ENCODE results near the gene BRD9. TPM values are rescaled to one million over a fixed set of nuclear protein-coding genes. Genes with fewer than 3 reads are reported as not detected.
"Not testable (repeated sequence)": the region's sequence is repeated elsewhere in the genome, so short reads cannot be mapped to it uniquely, and the experiment has no call there.

The BRD9 gene
- total RNA-seq, 1 donor from 2014 or later, result 43.7 TPM

DNA sequence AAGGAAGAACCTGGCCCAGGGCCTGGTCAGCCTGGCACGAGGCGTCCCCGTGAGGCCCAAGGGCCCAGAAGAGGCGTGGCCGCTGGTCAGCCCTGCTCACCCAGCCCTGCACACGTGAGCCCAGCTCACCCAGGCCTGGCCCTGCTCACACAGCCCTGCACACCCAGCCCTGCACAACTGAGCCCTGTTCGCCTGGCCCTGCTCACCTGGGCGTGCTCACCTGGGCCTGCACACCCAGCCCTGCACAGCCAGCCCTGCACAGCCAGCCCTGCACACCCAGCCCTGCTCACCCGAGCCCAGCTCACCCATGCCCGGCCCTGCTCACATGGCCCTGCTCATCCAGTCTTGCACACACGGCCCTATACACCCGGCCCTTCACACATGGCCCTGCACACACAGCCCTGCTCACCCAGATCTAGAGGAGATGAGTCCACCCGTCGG is 43.9 kb downstream of the BRD9 start:
- H3K4me3 ChIP-seq (ENCODE audit: insufficient read depth, low read depth, low read length), result no peak overlapping the region
- no peak overlapping the region for H2AFZ ChIP-seq (ENCODE audit: low read depth, low read length)
- H3K4me3 Mint-ChIP-seq (ENCODE audit: unreplicated experiment), result no peak overlapping the region
- peaks cover 12% of the 10 kb centered on the region for H3K27me3 ChIP-seq (ENCODE audit: insufficient read depth, low read length)
- TF ChIP-seq, protein P1, sequence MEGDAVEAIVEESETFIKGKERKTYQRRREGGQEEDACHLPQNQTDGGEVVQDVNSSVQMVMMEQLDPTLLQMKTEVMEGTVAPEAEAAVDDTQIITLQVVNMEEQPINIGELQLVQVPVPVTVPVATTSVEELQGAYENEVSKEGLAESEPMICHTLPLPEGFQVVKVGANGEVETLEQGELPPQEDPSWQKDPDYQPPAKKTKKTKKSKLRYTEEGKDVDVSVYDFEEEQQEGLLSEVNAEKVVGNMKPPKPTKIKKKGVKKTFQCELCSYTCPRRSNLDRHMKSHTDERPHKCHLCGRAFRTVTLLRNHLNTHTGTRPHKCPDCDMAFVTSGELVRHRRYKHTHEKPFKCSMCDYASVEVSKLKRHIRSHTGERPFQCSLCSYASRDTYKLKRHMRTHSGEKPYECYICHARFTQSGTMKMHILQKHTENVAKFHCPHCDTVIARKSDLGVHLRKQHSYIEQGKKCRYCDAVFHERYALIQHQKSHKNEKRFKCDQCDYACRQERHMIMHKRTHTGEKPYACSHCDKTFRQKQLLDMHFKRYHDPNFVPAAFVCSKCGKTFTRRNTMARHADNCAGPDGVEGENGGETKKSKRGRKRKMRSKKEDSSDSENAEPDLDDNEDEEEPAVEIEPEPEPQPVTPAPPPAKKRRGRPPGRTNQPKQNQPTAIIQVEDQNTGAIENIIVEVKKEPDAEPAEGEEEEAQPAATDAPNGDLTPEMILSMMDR (IDR thresholded peaks at IDR 0.05; ENCODE audit: insufficient read depth, low read depth, low read length), result no peak
- TF ChIP-seq EZH2 (IDR thresholded peaks at IDR 0.05; ENCODE audit: insufficient read depth, low read length), result no peak
- peaks cover 2% of the 10 kb centered on the region for H3K36me3 Mint-ChIP-seq (ENCODE audit: low read depth, unreplicated experiment)
- no peaks in the 10 kb centered on the region for H3K9me3 ChIP-seq (ENCODE audit: insufficient read depth, low read depth, low read length)
- DNase-seq (ENCODE audit: low read depth) (no peak), FAIRE-seq (no peak)
- H3K9me3 Mint-ChIP-seq (ENCODE audit: unreplicated experiment), result no peaks in the 10 kb centered on the region
- H3K27me3 Mint-ChIP-seq (ENCODE audit: low read depth, unreplicated experiment), result peaks cover 18% of the 10 kb centered on the region
- no peaks in the 10 kb centered on the region for H3K4me1 ChIP-seq (ENCODE audit: insufficient read depth, low read length)
- no peak overlapping the region for H3K4me2 ChIP-seq (ENCODE audit: low read length)
- no peaks in the 10 kb centered on the region for H3K79me2 ChIP-seq (ENCODE audit: insufficient read depth, low read length)
- no peak overlapping the region for H3K27ac Mint-ChIP-seq (ENCODE audit: unreplicated experiment)
- no peak overlapping the region for H3K27ac ChIP-seq (ENCODE audit: low read depth, low read length)
- H4K20me1 ChIP-seq (ENCODE audit: insufficient read depth, low read length), result no peaks in the 10 kb centered on the region
- no peaks in the 10 kb centered on the region for H3K4me1 Mint-ChIP-seq (ENCODE audit: low read depth, unreplicated experiment)
- H3K36me3 ChIP-seq (ENCODE audit: insufficient read depth, low read length), result no peaks in the 10 kb centered on the region
- H3K9ac ChIP-seq (ENCODE audit: low read length), result no peak overlapping the region

- not testable (repeated sequence) for H3K9ac ChIP-seq (ENCODE audit: low read length); H3K4me3 ChIP-seq (ENCODE audit: insufficient read depth, low read depth, low read length); H3K27ac Mint-ChIP-seq (ENCODE audit: unreplicated experiment); H3K27ac ChIP-seq (ENCODE audit: low read depth, low read length); H3K36me3 Mint-ChIP-seq (ENCODE audit: low read depth, unreplicated experiment); H3K4me2 ChIP-seq (ENCODE audit: low read length); H3K79me2 ChIP-seq (ENCODE audit: insufficient read depth, low read length); H4K20me1 ChIP-seq (ENCODE audit: insufficient read depth, low read length); H3K9me3 ChIP-seq (ENCODE audit: insufficient read depth, low read depth, low read length); H3K9me3 Mint-ChIP-seq (ENCODE audit: unreplicated experiment); H3K4me1 Mint-ChIP-seq (ENCODE audit: low read depth, unreplicated experiment); FAIRE-seq; H3K4me3 Mint-ChIP-seq (ENCODE audit: unreplicated experiment); H2AFZ ChIP-seq (ENCODE audit: low read depth, low read length); H3K36me3 ChIP-seq (ENCODE audit: insufficient read depth, low read length); H3K4me1 ChIP-seq (ENCODE audit: insufficient read depth, low read length); DNase-seq (ENCODE audit: low read depth)
- peaks cover 19% of the 10 kb centered on the region for H3K27me3 Mint-ChIP-seq (ENCODE audit: low read depth, unreplicated experiment)
- peaks cover 12% of the 10 kb centered on the region for H3K27me3 ChIP-seq (ENCODE audit: insufficient read depth, low read length)
Observed at GRCh38 chr5:847736-848135, 44.9 kb downstream of the BRD9 start.

DNA sequence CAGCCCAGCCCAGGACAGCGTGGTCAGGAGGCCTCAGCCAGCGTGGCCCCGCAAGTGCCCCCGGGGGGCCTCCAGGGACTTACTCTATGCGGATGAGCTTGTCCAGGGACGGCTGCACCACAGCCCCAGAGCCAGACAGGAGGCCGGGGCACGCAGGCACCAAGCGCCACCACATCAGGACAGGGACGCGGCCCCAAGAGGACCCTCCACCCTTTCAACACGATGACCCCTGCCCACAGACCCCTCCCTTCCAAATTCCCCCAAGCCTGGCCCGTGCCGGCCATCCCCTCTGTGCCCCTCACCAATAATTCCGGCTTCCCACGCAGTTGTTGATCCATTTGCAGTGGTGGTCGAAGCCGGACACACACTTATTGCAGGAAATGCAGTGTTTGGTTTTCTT is 45.4 kb downstream of the BRD9 start:
- not testable (repeated sequence) for H3K27me3 ChIP-seq (ENCODE audit: insufficient read depth, low read length); DNase-seq (ENCODE audit: low read depth); H3K4me1 ChIP-seq (ENCODE audit: insufficient read depth, low read length)

GRCh38 chr5:846602-847091 is 46.0 kb downstream of the BRD9 start:
- H3K36me3 ChIP-seq (ENCODE audit: insufficient read depth, low read length); H3K27me3 ChIP-seq (ENCODE audit: insufficient read depth, low read length); DNase-seq (ENCODE audit: low read depth); H3K27ac ChIP-seq (ENCODE audit: low read depth, low read length); H3K4me2 ChIP-seq (ENCODE audit: low read length); H4K20me1 ChIP-seq (ENCODE audit: insufficient read depth, low read length); H3K27ac Mint-ChIP-seq (ENCODE audit: unreplicated experiment); H3K4me1 Mint-ChIP-seq (ENCODE audit: low read depth, unreplicated experiment); H3K4me1 ChIP-seq (ENCODE audit: insufficient read depth, low read length); H3K36me3 Mint-ChIP-seq (ENCODE audit: low read depth, unreplicated experiment); H3K9me3 ChIP-seq (ENCODE audit: insufficient read depth, low read depth, low read length); H2AFZ ChIP-seq (ENCODE audit: low read depth, low read length); H3K9ac ChIP-seq (ENCODE audit: low read length); H3K79me2 ChIP-seq (ENCODE audit: insufficient read depth, low read length); FAIRE-seq; H3K9me3 Mint-ChIP-seq (ENCODE audit: unreplicated experiment); H3K4me3 Mint-ChIP-seq (ENCODE audit: unreplicated experiment); H3K4me3 ChIP-seq (ENCODE audit: insufficient read depth, low read depth, low read length): not testable (repeated sequence)
- peaks cover 17% of the 10 kb centered on the region for H3K27me3 Mint-ChIP-seq (ENCODE audit: low read depth, unreplicated experiment)

More for the DNA sequence above, 45.4 kb downstream of the BRD9 start:
- peaks cover 19% of the 10 kb centered on the region for H3K27me3 Mint-ChIP-seq (ENCODE audit: low read depth, unreplicated experiment)
- not testable (repeated sequence) for H3K9ac ChIP-seq (ENCODE audit: low read length); H3K79me2 ChIP-seq (ENCODE audit: insufficient read depth, low read length); H3K9me3 ChIP-seq (ENCODE audit: insufficient read depth, low read depth, low read length); H3K4me1 Mint-ChIP-seq (ENCODE audit: low read depth, unreplicated experiment); FAIRE-seq; H3K4me2 ChIP-seq (ENCODE audit: low read length); H3K4me3 ChIP-seq (ENCODE audit: insufficient read depth, low read depth, low read length); H2AFZ ChIP-seq (ENCODE audit: low read depth, low read length); H3K36me3 Mint-ChIP-seq (ENCODE audit: low read depth, unreplicated experiment); H3K4me3 Mint-ChIP-seq (ENCODE audit: unreplicated experiment); H3K27ac ChIP-seq (ENCODE audit: low read depth, low read length); H4K20me1 ChIP-seq (ENCODE audit: insufficient read depth, low read length); H3K9me3 Mint-ChIP-seq (ENCODE audit: unreplicated experiment); H3K27ac Mint-ChIP-seq (ENCODE audit: unreplicated experiment); H3K36me3 ChIP-seq (ENCODE audit: insufficient read depth, low read length)

- not testable (repeated sequence) for H3K79me2 ChIP-seq (ENCODE audit: insufficient read depth, low read length); H2AFZ ChIP-seq (ENCODE audit: low read depth, low read length); DNase-seq (ENCODE audit: low read depth); H3K4me1 ChIP-seq (ENCODE audit: insufficient read depth, low read length); H3K4me3 Mint-ChIP-seq (ENCODE audit: unreplicated experiment); H4K20me1 ChIP-seq (ENCODE audit: insufficient read depth, low read length); H3K27ac ChIP-seq (ENCODE audit: low read depth, low read length); FAIRE-seq; H3K4me1 Mint-ChIP-seq (ENCODE audit: low read depth, unreplicated experiment); H3K27ac Mint-ChIP-seq (ENCODE audit: unreplicated experiment); H3K4me3 ChIP-seq (ENCODE audit: insufficient read depth, low read depth, low read length); H3K9me3 Mint-ChIP-seq (ENCODE audit: unreplicated experiment); H3K36me3 ChIP-seq (ENCODE audit: insufficient read depth, low read length); H3K27me3 ChIP-seq (ENCODE audit: insufficient read depth, low read length); H3K4me2 ChIP-seq (ENCODE audit: low read length); H3K9ac ChIP-seq (ENCODE audit: low read length); H3K9me3 ChIP-seq (ENCODE audit: insufficient read depth, low read depth, low read length)
- H3K27me3 Mint-ChIP-seq (ENCODE audit: low read depth, unreplicated experiment), result peaks cover 17% of the 10 kb centered on the region
- peaks cover 11% of the 10 kb centered on the region for H3K36me3 Mint-ChIP-seq (ENCODE audit: low read depth, unreplicated experiment)
Observed at GRCh38 chr5:845676-846601, 46.7 kb downstream of the BRD9 start.

All from astrocyte (in vitro differentiated cells and primary cell).